ENCODE results near the gene OMA1. TPM values are rescaled to one million over a fixed set of nuclear protein-coding genes. Genes with fewer than 3 reads are reported as not detected.

OMA1 gene
- total and polyA plus RNA-seq, 10 of the 15 experiments (the other 5 are each of a cell fraction or from before 2014, with no cell fraction given) = 23.6 to 67.1 (median 47.1) TPM

DNA sequence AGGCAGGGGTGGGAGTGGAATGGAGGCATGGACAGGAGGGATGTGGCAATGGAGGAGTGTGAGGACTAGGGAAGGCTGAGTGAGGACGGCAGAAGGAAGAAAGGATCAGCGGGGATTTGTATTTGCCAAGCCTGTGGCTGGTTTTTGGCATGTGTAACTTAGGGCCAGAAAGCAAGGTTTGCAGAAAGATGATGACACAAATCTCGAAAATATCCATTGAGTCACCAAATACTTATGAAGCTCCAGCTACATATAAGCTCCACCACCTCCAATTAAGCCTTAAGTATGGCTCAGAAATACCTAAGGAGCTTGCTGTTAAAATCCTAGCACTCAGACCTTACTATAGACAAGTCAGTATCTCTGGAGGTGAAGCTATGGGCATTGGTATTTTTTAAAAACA is 90.1 kb downstream of the OMA1 start:
- FAIRE-seq = no peak
- BruUV-seq (replicated peaks) = no TSS peak
- CTCF ChIA-PET = no interaction called here

More for the DNA sequence above, 90.1 kb downstream of the OMA1 start:
- in situ Hi-C loops (cut with MboI) = no loop called here
- intact Hi-C loops (cut with micrococcal nuclease; ENCODE audit: unreplicated experiment) = no loop called here
- H4K20me1 ChIP-seq (ENCODE audit: control insufficient read depth, insufficient read depth) = no peaks in the 10 kb centered on the region
- ChIA-PET SMC1A (ENCODE audit: uncharacterized antibody, unreplicated experiment) (no interaction called here), RAD21 (ENCODE audit: unreplicated experiment) (no interaction called here), POLR2A (no interaction called here)
- no peak overlapping the region for H2AFZ ChIP-seq (ENCODE audit: control insufficient read depth, low read depth, low read length)
- ATAC-seq = no peak
- H3K9me3 ChIP-seq (replicated peaks; ENCODE audit: control insufficient read depth, insufficient read depth, low read length) = no peaks in the 10 kb centered on the region
- H3K36me3 ChIP-seq (ENCODE audit: control insufficient read depth in 2 of 2, insufficient read depth in 2 of 2, low read length in 1 of 2) = no peaks in the 10 kb centered on the region
- no peak overlapping the region for H3K27ac ChIP-seq (ENCODE audit: control insufficient read depth, insufficient read depth)
- no peaks in the 10 kb centered on the region for H3K4me1 ChIP-seq (ENCODE audit: control insufficient read depth, insufficient read depth, low read length)
- H3K9ac ChIP-seq (ENCODE audit: control insufficient read depth, insufficient read depth, low read length) = no peak overlapping the region
- no peak overlapping the region for H3K4me2 ChIP-seq (ENCODE audit: control insufficient read depth, insufficient read depth)
- no peak for TF ChIP-seq IRF3 (IDR thresholded peaks at IDR 0.05)
- TF ChIP-seq HDAC6 (IDR thresholded peaks at IDR 0.05; ENCODE audit: unreplicated experiment) = no peak
- TF ChIP-seq, protein P1, sequence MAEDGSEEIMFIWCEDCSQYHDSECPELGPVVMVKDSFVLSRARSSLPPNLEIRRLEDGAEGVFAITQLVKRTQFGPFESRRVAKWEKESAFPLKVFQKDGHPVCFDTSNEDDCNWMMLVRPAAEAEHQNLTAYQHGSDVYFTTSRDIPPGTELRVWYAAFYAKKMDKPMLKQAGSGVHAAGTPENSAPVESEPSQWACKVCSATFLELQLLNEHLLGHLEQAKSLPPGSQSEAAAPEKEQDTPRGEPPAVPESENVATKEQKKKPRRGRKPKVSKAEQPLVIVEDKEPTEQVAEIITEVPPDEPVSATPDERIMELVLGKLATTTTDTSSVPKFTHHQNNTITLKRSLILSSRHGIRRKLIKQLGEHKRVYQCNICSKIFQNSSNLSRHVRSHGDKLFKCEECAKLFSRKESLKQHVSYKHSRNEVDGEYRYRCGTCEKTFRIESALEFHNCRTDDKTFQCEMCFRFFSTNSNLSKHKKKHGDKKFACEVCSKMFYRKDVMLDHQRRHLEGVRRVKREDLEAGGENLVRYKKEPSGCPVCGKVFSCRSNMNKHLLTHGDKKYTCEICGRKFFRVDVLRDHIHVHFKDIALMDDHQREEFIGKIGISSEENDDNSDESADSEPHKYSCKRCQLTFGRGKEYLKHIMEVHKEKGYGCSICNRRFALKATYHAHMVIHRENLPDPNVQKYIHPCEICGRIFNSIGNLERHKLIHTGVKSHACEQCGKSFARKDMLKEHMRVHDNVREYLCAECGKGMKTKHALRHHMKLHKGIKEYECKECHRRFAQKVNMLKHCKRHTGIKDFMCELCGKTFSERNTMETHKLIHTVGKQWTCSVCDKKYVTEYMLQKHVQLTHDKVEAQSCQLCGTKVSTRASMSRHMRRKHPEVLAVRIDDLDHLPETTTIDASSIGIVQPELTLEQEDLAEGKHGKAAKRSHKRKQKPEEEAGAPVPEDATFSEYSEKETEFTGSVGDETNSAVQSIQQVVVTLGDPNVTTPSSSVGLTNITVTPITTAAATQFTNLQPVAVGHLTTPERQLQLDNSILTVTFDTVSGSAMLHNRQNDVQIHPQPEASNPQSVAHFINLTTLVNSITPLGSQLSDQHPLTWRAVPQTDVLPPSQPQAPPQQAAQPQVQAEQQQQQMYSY (CRISPR knock-in tag; IDR thresholded peaks at IDR 0.05) = no peak
- no peak for TF ChIP-seq NRF1 (conservative IDR thresholded peaks at IDR 0.05; ENCODE audit: low read depth, low read length)
- no peak for TF ChIP-seq STAT1 (conservative IDR thresholded peaks at IDR 0.05)
- TF ChIP-seq HSF1 (IDR thresholded peaks at IDR 0.05; ENCODE audit: low read depth, low read length) = no peak
- TF ChIP-seq CBX5 (IDR thresholded peaks at IDR 0.05; ENCODE audit: low read depth) = no peak
- TF ChIP-seq IRF5 (IDR thresholded peaks at IDR 0.05; ENCODE audit: borderline replicate concordance) = no peak
- no peak for TF ChIP-seq RCOR1 (conservative IDR thresholded peaks at IDR 0.05; ENCODE audit: low read depth, low read length)
- H3K27me3 ChIP-seq (replicated peaks in 1 of 2; ENCODE audit: control insufficient read depth in 2 of 2, insufficient read depth in 2 of 2, low read length in 1 of 2) = no peaks in the 10 kb centered on the region; a peak in 1 of 4 replicates
- H3K4me3 ChIP-seq = no peak overlapping the region
- DNase-seq (ENCODE audit: low read depth, low spot score) = no peak
- no peaks in the 10 kb centered on the region for H3K79me2 ChIP-seq (ENCODE audit: control insufficient read depth, insufficient read depth, low read length)
- 46% methylated on average over 3 of the region's 3 CpGs for WGBS (ENCODE audit: insufficient coverage, insufficient replicate concordance, low lambda C conversion rate, missing lambda C conversion rate)

All from GM12878 (cell line).